PC-9 (cell line): ENCODE data around the gene VPS13D. TPM values are rescaled to one million over a fixed set of nuclear protein-coding genes. Genes with fewer than 3 reads are reported as not detected.

Experiments
- BruUV-seq: library from RNA; stranded (reverse); fragments of 400-500 nt; replicated peaks from 2 replicates; lab custom pipeline; 2021; lab: Mats Ljungman, UMichigan
- CTCF ChIA-PET: fragments of 300-600 bp; sonication (Branson Sonifier 250); formaldehyde crosslinking; loops from one replicate; lab custom pipeline; 2022; ENCODE audit warnings: antibody characterized with exemption; lab: Charles Lee
- POLR2A ChIA-PET: fragments of 300-600 bp; sonication (Branson Sonifier 250); formaldehyde crosslinking; loops from one replicate; lab custom pipeline; 2022; ENCODE audit warnings: antibody characterized with exemption; ENCODE audit not compliant: unreplicated experiment; lab: Charles Lee
- DNase-seq, 2 experiments: peaks; one replicate each; pipeline versions ENCODE4 v3.0.0 to v3.0.0-alpha.2; 2015 to 2022; ENCODE audit warnings: mixed read lengths in 1 of 2
- H2AFZ ChIP-seq: fragments of 200-600 bp; sonication (generic); 2 replicates; pipeline ENCODE4 v1.8.1; 2017; ENCODE audit warnings: antibody characterized with exemption
- H3F3A ChIP-seq: fragments of 200-600 bp; sonication (generic); 2 replicates; pipeline ENCODE4 v1.8.1; 2017; ENCODE audit warnings: antibody characterized with exemption, mild to moderate bottlenecking, low read depth; ENCODE audit not compliant: insufficient read depth
- H3K27ac ChIP-seq: fragments of 200-600 bp; sonication (generic); 2 replicates; pipeline ENCODE4 v1.6.1; 2016; ENCODE audit warnings: mixed run types
- H3K27me3 ChIP-seq: fragments of 200-600 bp; sonication (generic); 2 replicates; pipeline ENCODE4 v1.6.1; 2016; ENCODE audit warnings: low read depth, mixed run types; ENCODE audit not compliant: insufficient read depth
- H3K36me3 ChIP-seq: fragments of 200-600 bp; sonication (generic); 2 replicates; pipeline ENCODE4 v1.6.1; 2016; ENCODE audit warnings: low read depth, mixed run types
- H3K4me1 ChIP-seq: fragments of 200-600 bp; sonication (generic); replicated peaks from 2 replicates; pipeline ENCODE4 v1.6.1; 2016; ENCODE audit warnings: mixed run types; ENCODE audit not compliant: insufficient read depth
- H3K4me2 ChIP-seq: fragments of 200-600 bp; sonication (generic); 2 replicates; pipeline ENCODE4 v1.6.1; 2017; ENCODE audit warnings: mixed run types
- H3K4me3 ChIP-seq: fragments of 200-600 bp; sonication (generic); 2 replicates; pipeline ENCODE4 v1.6.1; 2016; ENCODE audit warnings: mixed run types
- H3K79me2 ChIP-seq: fragments of 200-600 bp; sonication (generic); 2 replicates; pipeline ENCODE4 v1.6.1; 2017; ENCODE audit warnings: low read depth, mixed run types
- H3K9me2 ChIP-seq: fragments of 200-600 bp; sonication (generic); 2 replicates; pipeline ENCODE4 v1.8.1; 2017; ENCODE audit warnings: mild to moderate bottlenecking; ENCODE audit not compliant: insufficient read depth
- H3K9me3 ChIP-seq: fragments of 200-600 bp; sonication (generic); 2 replicates; pipeline ENCODE4 v1.8.1; 2016; ENCODE audit warnings: low read depth; ENCODE audit not compliant: insufficient read depth
- H4K20me1 ChIP-seq: fragments of 200-600 bp; sonication (generic); 2 replicates; pipeline ENCODE4 v1.8.1; 2017; ENCODE audit not compliant: insufficient read depth
- CTCF ChIP-seq: fragments of 200-600 bp; sonication (generic); conservative IDR thresholded peaks from 2 replicates; pipeline ENCODE4 v1.6.1; 2017; ENCODE audit warnings: mixed run types, antibody characterized with exemption, mild to moderate bottlenecking, moderate library complexity
- EZH2 ChIP-seq: fragments of 200-600 bp; sonication (generic); IDR thresholded peaks from 2 replicates; pipeline ENCODE4 v1.8.0; 2017; ENCODE audit warnings: antibody characterized with exemption, low read depth
- intact Hi-C: fragments of 100-400 bp; cut with micrococcal nuclease; formaldehyde crosslinking; loops from one replicate; pipeline ENCODE4 v1.10.0; 2022; ENCODE audit not compliant: unreplicated experiment
- total RNA-seq: library from RNA; stranded (reverse); gene quantifications from 2 replicates; pipeline ENCODE4 v1.2.3, GENCODE V29; 2021

VPS13D gene
- total RNA-seq, 1 experiment from 2014 or later: 36.2 TPM

DNA sequence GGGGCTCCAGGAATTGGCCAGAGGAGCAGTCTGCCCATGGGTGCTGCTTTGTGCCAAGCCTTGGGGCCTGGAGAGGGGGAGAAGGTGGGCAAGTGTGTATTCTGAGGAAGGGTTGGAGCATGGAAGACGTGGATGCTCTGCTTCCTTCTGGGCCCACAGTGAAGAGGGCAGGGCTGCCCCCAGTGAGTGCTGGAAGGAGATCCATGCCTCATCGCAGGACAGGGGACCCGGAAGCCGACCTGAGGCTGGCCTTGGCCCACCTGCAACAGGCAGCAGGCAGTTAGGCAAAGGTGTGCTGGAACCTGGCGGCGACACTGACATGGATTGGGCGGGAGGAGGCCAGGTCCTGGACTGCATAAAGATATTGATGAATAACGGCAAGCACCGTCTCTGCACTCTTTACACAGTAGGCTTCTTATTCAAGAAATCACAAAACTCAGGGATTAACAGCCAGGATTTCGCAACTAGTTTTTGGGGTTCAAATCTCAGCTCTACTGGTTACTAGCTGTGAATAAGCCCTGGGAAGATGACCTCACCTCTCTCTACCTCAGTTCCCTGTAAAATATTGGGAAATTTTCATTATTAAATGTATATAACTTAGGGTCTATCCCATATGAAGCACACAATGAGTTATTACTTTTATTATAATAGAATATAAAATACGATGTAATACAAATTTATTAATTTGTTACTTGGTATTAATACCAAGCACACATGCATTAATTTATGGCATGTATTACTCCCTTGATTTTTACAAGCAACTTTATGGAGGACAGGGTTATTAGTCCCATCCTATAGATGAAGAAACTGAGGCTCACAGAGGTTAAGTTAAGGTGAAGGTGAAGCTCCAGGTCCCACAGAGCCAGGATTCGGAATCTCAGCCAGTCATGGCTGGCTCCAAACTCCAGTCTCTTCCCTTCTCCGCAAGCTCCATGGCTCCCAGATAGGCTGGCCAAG, 325.9 kb downstream of the VPS13D start:
- CTCF ChIA-PET: no interaction called here
- intact Hi-C loops: no loop called here

DNA sequence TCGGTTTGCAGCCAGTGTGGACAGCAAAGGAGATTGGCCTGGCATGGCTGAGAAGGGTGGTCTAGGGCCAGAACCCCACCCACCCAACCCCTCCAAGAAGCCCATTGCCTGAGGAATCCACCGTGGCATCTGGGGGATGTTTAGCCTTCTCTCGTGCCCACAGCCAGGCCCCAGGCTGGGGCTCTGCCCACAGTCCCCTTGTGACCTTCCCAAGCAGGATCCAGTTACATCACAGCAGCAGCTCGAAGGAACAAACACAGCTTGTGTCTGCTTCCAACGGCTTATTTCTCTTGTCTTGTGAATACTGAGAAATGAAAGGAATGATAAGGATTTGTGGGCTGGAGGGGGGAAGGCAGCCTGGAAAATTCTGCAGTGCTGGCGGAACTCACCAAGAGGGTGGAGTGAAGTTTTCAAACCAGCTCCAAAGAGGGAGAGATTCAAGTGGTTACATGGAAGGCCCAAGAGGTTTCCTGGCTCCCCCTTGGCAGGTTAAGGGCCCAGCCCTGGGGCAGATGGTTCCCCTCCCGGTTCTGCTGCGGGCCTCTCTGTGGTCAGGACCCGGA, 326.6 kb downstream of the VPS13D start:
- ChIA-PET POLR2A (interaction anchor here (0.5 to 1.0 kb wide), 2 partner anchors 39 to 48 kb away, joined by 4 to 6 read pairs; no protein-coding TSS in a partner anchor), CTCF (interaction anchor here (0.7 kb wide), 1 partner anchor 53 kb away, joined by 4 read pairs; no protein-coding TSS in a partner anchor)
- Histone ChIP-seq H3K4me2 (0 out of 2 replicates have a peak overlapping the region, but pooled peaks have one; percentile 15), H2AFZ (no peak overlapping the region), H3K36me3 (no peaks in the 10 kb centered on the region), H3K27me3 (no peaks in the 10 kb centered on the region), H3F3A (no peaks in the 10 kb centered on the region), H3K79me2 (no peaks in the 10 kb centered on the region), H3K4me3 (no peak overlapping the region), H3K27ac (no peak overlapping the region), H3K4me1 (peaks cover 4% of the 10 kb centered on the region; the same call in 1 of the 2 replicates), H3K9me2 (no peaks in the 10 kb centered on the region), H3K9me3 (no peaks in the 10 kb centered on the region), H4K20me1 (no peaks in the 10 kb centered on the region)
- DNase-seq: peak in 1 of 2 experiments; percentile 46
- TF ChIP-seq EZH2 (no peak), CTCF (no peak)
- intact Hi-C loops: no loop called here
- no TSS peak for BruUV-seq

More for the DNA sequence above, 325.9 kb downstream of the VPS13D start:
- H3K27ac ChIP-seq: no peak overlapping the region
- H3K36me3 ChIP-seq: no peaks in the 10 kb centered on the region
- H3K4me1 ChIP-seq: peaks cover 6% of the 10 kb centered on the region
- no peaks in the 10 kb centered on the region for H3K79me2 ChIP-seq
- no peaks in the 10 kb centered on the region for H3K9me3 ChIP-seq
- no peak overlapping the region for H3K4me3 ChIP-seq
- no TSS peak for BruUV-seq
- POLR2A ChIA-PET: interaction anchor here (1.0 kb wide), 1 partner anchor 40 kb away, joined by 4 read pairs; no protein-coding TSS in a partner anchor
- no peaks in the 10 kb centered on the region for H3K9me2 ChIP-seq
- no peak for TF ChIP-seq EZH2
- no peak for TF ChIP-seq CTCF
- no peaks in the 10 kb centered on the region for H3K27me3 ChIP-seq
- H3F3A ChIP-seq: 0 out of 2 replicates have a peak, but pooled peaks cover 4% of the 10 kb centered on the region
- H4K20me1 ChIP-seq: no peaks in the 10 kb centered on the region
- no peak overlapping the region for H2AFZ ChIP-seq
- no peak for DNase-seq
- no peak overlapping the region for H3K4me2 ChIP-seq
